Caco-2 (cell line): ENCODE results near the gene TAL2. TPM values are rescaled to one million over a fixed set of nuclear protein-coding genes. Genes with fewer than 3 reads are reported as not detected.

Experiments used
- BruUV-seq: library from RNA; stranded (reverse); fragments of 400-500 nt; replicated peaks from 2 replicates; lab custom pipeline; 2021; lab: Mats Ljungman, UMichigan
- CTCF ChIA-PET: fragments of 300-600 bp; sonication (Branson Sonifier 250); formaldehyde crosslinking; loops from one replicate; lab custom pipeline; 2022; ENCODE audit warnings: antibody characterized with exemption; lab: Charles Lee
- POLR2A ChIA-PET: fragments of 300-600 bp; sonication (Branson Sonifier 250); formaldehyde crosslinking; loops from one replicate; lab custom pipeline; 2022; ENCODE audit warnings: antibody characterized with exemption; lab: Charles Lee
- DNase-seq, 2 experiments: peaks; one replicate each; pipeline versions ENCODE4 v3.0.0 to v3.0.0-alpha.2; 2020 to 2022
- H3K27me3 ChIP-seq: replicated peaks from 2 replicates; pipeline ENCODE4 v1.6.0; 2011; ENCODE audit warnings: low read length; ENCODE audit not compliant: control insufficient read depth, insufficient read depth
- H3K36me3 ChIP-seq: 2 replicates; pipeline ENCODE4 v1.5.1; 2011; ENCODE audit warnings: low read length; ENCODE audit not compliant: control insufficient read depth, insufficient read depth
- H3K4me1 ChIP-seq: fragments of 250-450 bp; sonication (Bioruptor Pico); 2 replicates; pipeline ENCODE4 v1.5.1; 2020; ENCODE audit warnings: mild to moderate bottlenecking
- H3K4me3 ChIP-seq: 2 replicates; pipeline ENCODE4 v1.5.1; 2011; ENCODE audit warnings: low read depth, mild to moderate bottlenecking, control low read depth, low read length
- H3K9me3 ChIP-seq: fragments of 250-450 bp; sonication (Bioruptor Pico); 2 replicates; pipeline ENCODE4 v1.5.1; 2020; ENCODE audit warnings: mild to moderate bottlenecking, moderate library complexity
- H3K27ac Mint-ChIP-seq: one replicate; pipeline ENCODE4 v1.8.0; 2022; ENCODE audit warnings: mixed read lengths; ENCODE audit not compliant: unreplicated experiment
- H3K27me3 Mint-ChIP-seq: one replicate; pipeline ENCODE4 v1.8.0; 2022; ENCODE audit warnings: mixed read lengths; ENCODE audit not compliant: insufficient read depth, unreplicated experiment
- H3K36me3 Mint-ChIP-seq: one replicate; pipeline ENCODE4 v1.8.0; 2022; ENCODE audit warnings: mild to moderate bottlenecking, mixed read lengths; ENCODE audit not compliant: insufficient read depth, unreplicated experiment
- H3K4me1 Mint-ChIP-seq: one replicate; pipeline ENCODE4 v1.8.0; 2022; ENCODE audit warnings: low read depth, mixed read lengths; ENCODE audit not compliant: unreplicated experiment
- H3K4me3 Mint-ChIP-seq: one replicate; pipeline ENCODE4 v1.8.0; 2022; ENCODE audit warnings: mild to moderate bottlenecking, moderate library complexity, mixed read lengths; ENCODE audit not compliant: unreplicated experiment
- H3K9me3 Mint-ChIP-seq: one replicate; pipeline ENCODE4 v1.8.0; 2022; ENCODE audit warnings: mixed read lengths; ENCODE audit not compliant: unreplicated experiment
- intact Hi-C: fragments of 100-400 bp; cut with micrococcal nuclease; formaldehyde crosslinking; loops from one replicate; pipeline ENCODE4 v1.10.0; 2022; ENCODE audit not compliant: unreplicated experiment
- total RNA-seq: library from RNA; stranded (reverse); gene quantifications from 2 replicates; pipeline ENCODE4 v1.2.3, GENCODE V29; 2022
- TF ChIP-seq, protein P1 (sequence below), 2 experiments: fragments of 200-600 bp in 1 of 2; IDR thresholded peaks; 1 replicate in 1 of 2; 2 replicates in 1 of 2; pipeline versions ENCODE4 v1.5.1 to v1.8.0; 2011 to 2022; ENCODE audit warnings: antibody characterized with exemption in 1 of 2, control low read depth in 1 of 2, inconsistent platforms in 1 of 2, low read depth in 1 of 2, low read length in 1 of 2, mild to moderate bottlenecking in 1 of 2, moderate library complexity in 1 of 2; ENCODE audit not compliant: insufficient read depth in 1 of 2, severe bottlenecking in 1 of 2, unreplicated experiment in 1 of 2

The TAL2 gene
- total RNA-seq, 1 experiment from 2014 or later: 1.00 TPM

DNA sequence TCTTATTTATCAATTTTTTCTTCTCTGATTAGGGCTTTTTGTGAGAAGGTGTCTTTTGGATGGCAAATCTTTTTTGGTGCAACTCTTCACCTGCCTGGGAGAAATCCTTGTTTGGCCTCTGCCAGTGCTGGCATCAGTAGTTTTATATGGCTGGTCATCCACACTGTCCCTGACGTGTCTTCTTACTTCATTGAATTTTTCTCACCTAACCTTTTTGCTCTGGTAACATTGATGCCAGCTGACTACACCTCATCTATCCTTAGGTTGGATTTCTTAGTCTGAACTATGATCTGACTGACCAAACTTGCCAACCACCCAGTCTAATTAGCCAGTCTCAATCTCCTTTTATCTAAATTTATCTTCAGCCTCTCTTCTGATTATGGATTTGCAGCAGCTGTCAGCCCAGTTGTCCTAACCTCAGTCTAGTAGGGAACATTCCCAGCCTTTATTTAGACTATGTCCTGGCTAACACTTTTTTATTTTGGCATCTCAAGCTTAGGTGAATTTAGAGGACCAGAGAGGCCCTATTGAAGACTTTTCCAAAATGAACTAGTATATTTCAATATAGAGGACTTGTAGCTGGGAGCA is 21.5 kb downstream of the TAL2 start:
- Histone ChIP-seq H3K36me3 (no peaks in the 10 kb centered on the region), H3K4me3 (no peak overlapping the region), H3K27me3 (no peaks in the 10 kb centered on the region), H3K9me3 (no peaks in the 10 kb centered on the region), H3K4me1 (peaks cover 12% of the 10 kb centered on the region)
- Mint-ChIP-seq H3K9me3 (no peaks in the 10 kb centered on the region), H3K36me3 (no peaks in the 10 kb centered on the region), H3K27ac (no peak overlapping the region), H3K4me3 (no peak overlapping the region), H3K4me1 (peaks cover 17% of the 10 kb centered on the region), H3K27me3 (no peaks in the 10 kb centered on the region)
- TF ChIP-seq, protein P1, sequence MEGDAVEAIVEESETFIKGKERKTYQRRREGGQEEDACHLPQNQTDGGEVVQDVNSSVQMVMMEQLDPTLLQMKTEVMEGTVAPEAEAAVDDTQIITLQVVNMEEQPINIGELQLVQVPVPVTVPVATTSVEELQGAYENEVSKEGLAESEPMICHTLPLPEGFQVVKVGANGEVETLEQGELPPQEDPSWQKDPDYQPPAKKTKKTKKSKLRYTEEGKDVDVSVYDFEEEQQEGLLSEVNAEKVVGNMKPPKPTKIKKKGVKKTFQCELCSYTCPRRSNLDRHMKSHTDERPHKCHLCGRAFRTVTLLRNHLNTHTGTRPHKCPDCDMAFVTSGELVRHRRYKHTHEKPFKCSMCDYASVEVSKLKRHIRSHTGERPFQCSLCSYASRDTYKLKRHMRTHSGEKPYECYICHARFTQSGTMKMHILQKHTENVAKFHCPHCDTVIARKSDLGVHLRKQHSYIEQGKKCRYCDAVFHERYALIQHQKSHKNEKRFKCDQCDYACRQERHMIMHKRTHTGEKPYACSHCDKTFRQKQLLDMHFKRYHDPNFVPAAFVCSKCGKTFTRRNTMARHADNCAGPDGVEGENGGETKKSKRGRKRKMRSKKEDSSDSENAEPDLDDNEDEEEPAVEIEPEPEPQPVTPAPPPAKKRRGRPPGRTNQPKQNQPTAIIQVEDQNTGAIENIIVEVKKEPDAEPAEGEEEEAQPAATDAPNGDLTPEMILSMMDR (IDR thresholded peaks at IDR 0.05; ENCODE audit: insufficient read depth in 1 of 2, low read depth in 1 of 2, low read length in 1 of 2, severe bottlenecking in 1 of 2, unreplicated experiment in 1 of 2): no peak
- no peak for DNase-seq
- intact Hi-C loops: no loop called here
- ChIA-PET CTCF (no interaction called here), POLR2A (no interaction called here)
- no TSS peak for BruUV-seq

DNA sequence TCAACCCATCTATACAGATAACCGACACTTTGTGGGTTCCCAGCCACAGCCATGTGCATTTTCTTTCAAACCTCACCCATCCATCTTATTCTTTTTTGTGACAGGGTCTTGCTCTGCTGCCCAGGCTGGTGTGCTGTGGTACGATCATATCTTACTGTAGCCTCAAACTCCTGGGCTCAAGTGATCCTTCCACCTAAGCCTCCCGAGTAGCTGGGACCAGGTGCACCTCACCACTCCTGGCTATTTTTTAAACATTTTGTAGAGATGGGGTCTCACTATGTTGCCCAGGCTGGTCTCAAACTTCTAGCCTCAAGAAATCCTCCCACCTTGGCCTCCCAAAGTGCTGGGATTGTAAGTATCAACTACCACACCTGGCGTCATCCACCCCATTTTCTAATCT is 24.7 kb downstream of the TAL2 start:
- H3K27me3 Mint-ChIP-seq: peaks cover 3% of the 10 kb centered on the region
- no peak for DNase-seq
- no peaks in the 10 kb centered on the region for H3K36me3 ChIP-seq
- TF ChIP-seq, protein P1 (IDR thresholded peaks at IDR 0.05; ENCODE audit: insufficient read depth in 1 of 2, low read depth in 1 of 2, low read length in 1 of 2, severe bottlenecking in 1 of 2, unreplicated experiment in 1 of 2): no peak
- no TSS peak for BruUV-seq
- no peaks in the 10 kb centered on the region for H3K9me3 Mint-ChIP-seq
- intact Hi-C loops: no loop called here
- no peaks in the 10 kb centered on the region for H3K9me3 ChIP-seq
- no peaks in the 10 kb centered on the region for H3K4me1 ChIP-seq
- H3K4me1 Mint-ChIP-seq: no peaks in the 10 kb centered on the region
- H3K36me3 Mint-ChIP-seq: no peaks in the 10 kb centered on the region
- no peaks in the 10 kb centered on the region for H3K27me3 ChIP-seq
- no peak overlapping the region for H3K4me3 ChIP-seq
- H3K27ac Mint-ChIP-seq: no peak overlapping the region
- H3K4me3 Mint-ChIP-seq: no peak overlapping the region
- CTCF ChIA-PET: no interaction called here
- POLR2A ChIA-PET: no interaction called here

DNA sequence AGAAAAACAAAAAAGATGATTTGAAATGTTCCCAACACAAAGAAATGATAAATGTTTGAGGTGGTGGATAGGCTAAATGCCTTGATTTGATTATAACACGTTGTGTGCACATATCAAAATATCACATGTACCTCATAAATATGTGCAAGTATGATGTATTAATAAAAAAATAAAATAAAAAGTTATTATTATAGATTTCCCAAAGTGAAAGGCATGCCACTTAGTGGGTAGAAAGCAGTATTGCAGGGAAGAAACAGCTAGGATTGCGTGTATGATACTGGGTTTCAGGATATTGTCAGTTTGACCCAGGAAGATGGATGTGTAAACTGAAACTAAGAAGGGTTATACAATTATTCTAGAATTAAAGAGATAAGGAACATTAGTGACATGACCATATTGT is 28.5 kb downstream of the TAL2 start:
- intact Hi-C loops: loop anchor here (1.0 to 10.0 kb wide), 2 partner anchors 34 to 246 kb away; partner anchors contain the start of gene FSD1L
- Histone ChIP-seq H3K9me3 (no peaks in the 10 kb centered on the region), H3K4me3 (no peak overlapping the region), H3K27me3 (no peaks in the 10 kb centered on the region), H3K4me1 (no peaks in the 10 kb centered on the region), H3K36me3 (no peaks in the 10 kb centered on the region)
- no TSS peak for BruUV-seq
- Mint-ChIP-seq H3K4me3 (no peak overlapping the region), H3K4me1 (peaks cover 11% of the 10 kb centered on the region), H3K27ac (no peak overlapping the region), H3K9me3 (no peaks in the 10 kb centered on the region), H3K36me3 (no peaks in the 10 kb centered on the region), H3K27me3 (peaks cover 3% of the 10 kb centered on the region)
- ChIA-PET CTCF (interaction anchor here (0.5 to 1.2 kb wide), 4 partner anchors 22 to 230 kb away, joined by 3 to 5 read pairs (median 4); no protein-coding TSS in a partner anchor), POLR2A (no interaction called here)
- DNase-seq: no peak
- TF ChIP-seq, protein P1 (IDR thresholded peaks at IDR 0.05; ENCODE audit: insufficient read depth in 1 of 2, low read depth in 1 of 2, low read length in 1 of 2, severe bottlenecking in 1 of 2, unreplicated experiment in 1 of 2): peak; percentile 52 to 68
